Measurements from ENCODE around the gene DDX43. TPM values are rescaled to one million over a fixed set of nuclear protein-coding genes. Genes with fewer than 3 reads are reported as not detected.

The DDX43 gene
- total and polyA plus RNA-seq, 2 experiments from 2014 or later: 0.07 TPM; not detected in 1

DNA sequence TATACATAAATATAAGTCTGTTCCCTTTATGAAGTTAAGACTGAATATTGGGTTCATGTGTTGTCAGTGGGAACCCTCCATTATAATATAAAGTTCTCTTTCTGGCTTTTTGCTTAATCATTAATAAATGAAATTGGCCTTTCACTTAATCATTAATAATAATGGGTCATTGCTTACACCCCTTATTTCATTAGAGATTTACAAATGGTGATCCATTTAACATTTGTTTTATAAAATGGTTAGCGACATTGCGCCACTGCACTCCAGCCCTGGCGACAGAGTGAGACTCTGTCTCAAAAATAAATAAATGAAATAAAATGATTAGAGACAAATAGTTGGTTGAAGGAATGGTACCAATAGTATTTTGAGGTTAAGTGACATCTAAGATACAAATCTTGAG is 18.5 kb downstream of the DDX43 start:
- Histone ChIP-seq H3K4me1 (ENCODE audit: insufficient read depth) (no peaks in the 10 kb centered on the region), H3K9me3 (ENCODE audit: low read depth) (no peaks in the 10 kb centered on the region), H3K27ac (no peak overlapping the region), H3K9me2 (replicated peaks; ENCODE audit: insufficient read depth) (no peaks in the 10 kb centered on the region), H3K4me3 (no peak overlapping the region), H2AFZ (no peak overlapping the region), H4K20me1 (ENCODE audit: insufficient read depth, poor library complexity, severe bottlenecking) (no peaks in the 10 kb centered on the region), H3K4me2 (no peak overlapping the region), H3K79me2 (no peaks in the 10 kb centered on the region), H3K27me3 (no peaks in the 10 kb centered on the region), H3K36me3 (replicated peaks; ENCODE audit: insufficient read depth, low read depth) (no peaks in the 10 kb centered on the region)
- DNase-seq (ENCODE audit: low spot score): no peak
- TF ChIP-seq, protein P1, sequence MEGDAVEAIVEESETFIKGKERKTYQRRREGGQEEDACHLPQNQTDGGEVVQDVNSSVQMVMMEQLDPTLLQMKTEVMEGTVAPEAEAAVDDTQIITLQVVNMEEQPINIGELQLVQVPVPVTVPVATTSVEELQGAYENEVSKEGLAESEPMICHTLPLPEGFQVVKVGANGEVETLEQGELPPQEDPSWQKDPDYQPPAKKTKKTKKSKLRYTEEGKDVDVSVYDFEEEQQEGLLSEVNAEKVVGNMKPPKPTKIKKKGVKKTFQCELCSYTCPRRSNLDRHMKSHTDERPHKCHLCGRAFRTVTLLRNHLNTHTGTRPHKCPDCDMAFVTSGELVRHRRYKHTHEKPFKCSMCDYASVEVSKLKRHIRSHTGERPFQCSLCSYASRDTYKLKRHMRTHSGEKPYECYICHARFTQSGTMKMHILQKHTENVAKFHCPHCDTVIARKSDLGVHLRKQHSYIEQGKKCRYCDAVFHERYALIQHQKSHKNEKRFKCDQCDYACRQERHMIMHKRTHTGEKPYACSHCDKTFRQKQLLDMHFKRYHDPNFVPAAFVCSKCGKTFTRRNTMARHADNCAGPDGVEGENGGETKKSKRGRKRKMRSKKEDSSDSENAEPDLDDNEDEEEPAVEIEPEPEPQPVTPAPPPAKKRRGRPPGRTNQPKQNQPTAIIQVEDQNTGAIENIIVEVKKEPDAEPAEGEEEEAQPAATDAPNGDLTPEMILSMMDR (IDR thresholded peaks at IDR 0.05; ENCODE audit: poor library complexity): no peak
- TF ChIP-seq EZH2 (IDR thresholded peaks at IDR 0.05; ENCODE audit: borderline replicate concordance) (no peak), EZH2phosphoT487 (IDR thresholded peaks at IDR 0.05; ENCODE audit: low read depth, severe bottlenecking, unreplicated experiment) (no peak)
- 97% methylated on average over 3 of the region's 3 CpGs for WGBS (ENCODE audit: low lambda C conversion rate, missing lambda C conversion rate)

- H3K79me2 ChIP-seq: no peaks in the 10 kb centered on the region
Measured at GRCh38 chr6:73418081-73418741, 23.6 kb downstream of the DDX43 start.

GRCh38 chr6:73421534-73421933 is 26.9 kb downstream of the DDX43 start:
- H4K20me1 ChIP-seq (ENCODE audit: insufficient read depth, poor library complexity, severe bottlenecking): no peaks in the 10 kb centered on the region
- no peak overlapping the region for H3K27ac ChIP-seq
- H3K4me3 ChIP-seq: no peak overlapping the region
- H3K9me3 ChIP-seq (ENCODE audit: low read depth): no peaks in the 10 kb centered on the region
- TF ChIP-seq EZH2 (IDR thresholded peaks at IDR 0.05; ENCODE audit: borderline replicate concordance) (no peak), EZH2phosphoT487 (IDR thresholded peaks at IDR 0.05; ENCODE audit: low read depth, severe bottlenecking, unreplicated experiment) (no peak)
- TF ChIP-seq, protein P1 (IDR thresholded peaks at IDR 0.05; ENCODE audit: poor library complexity): no peak
- H3K4me2 ChIP-seq: no peak overlapping the region
- WGBS (ENCODE audit: low lambda C conversion rate, missing lambda C conversion rate): 67% methylated on average over 2 of the region's 2 CpGs
- no peaks in the 10 kb centered on the region for H3K36me3 ChIP-seq (replicated peaks; ENCODE audit: insufficient read depth, low read depth)
- H3K9me2 ChIP-seq (replicated peaks; ENCODE audit: insufficient read depth): no peaks in the 10 kb centered on the region
- H3K79me2 ChIP-seq: no peaks in the 10 kb centered on the region
- H3K4me1 ChIP-seq (ENCODE audit: insufficient read depth): no peaks in the 10 kb centered on the region
- H2AFZ ChIP-seq: no peak overlapping the region
- H3K27me3 ChIP-seq: no peaks in the 10 kb centered on the region
- no peak for DNase-seq (ENCODE audit: low spot score)

More at GRCh38 chr6:73418081-73418741, 23.6 kb downstream of the DDX43 start:
- 83% methylated on average over 11 of the region's 11 CpGs for WGBS (ENCODE audit: low lambda C conversion rate, missing lambda C conversion rate)
- TF ChIP-seq, protein P1 (IDR thresholded peaks at IDR 0.05; ENCODE audit: poor library complexity): no peak
- TF ChIP-seq EZH2 (IDR thresholded peaks at IDR 0.05; ENCODE audit: borderline replicate concordance): no peak
- Histone ChIP-seq H3K36me3 (replicated peaks; ENCODE audit: insufficient read depth, low read depth) (no peaks in the 10 kb centered on the region), H3K4me3 (no peak overlapping the region), H3K4me2 (no peak overlapping the region), H3K9me2 (replicated peaks; ENCODE audit: insufficient read depth) (no peaks in the 10 kb centered on the region), H4K20me1 (ENCODE audit: insufficient read depth, poor library complexity, severe bottlenecking) (no peaks in the 10 kb centered on the region), H3K27ac (no peak overlapping the region), H3K27me3 (no peaks in the 10 kb centered on the region), H3K4me1 (ENCODE audit: insufficient read depth) (no peaks in the 10 kb centered on the region), H3K9me3 (ENCODE audit: low read depth) (no peaks in the 10 kb centered on the region), H2AFZ (no peak overlapping the region)
- DNase-seq (ENCODE audit: low spot score): no peak

Data from hepatocyte (in vitro differentiated cells).